ENCODE data around the gene CPEB3. TPM values are rescaled to one million over a fixed set of nuclear protein-coding genes. Genes with fewer than 3 reads are reported as not detected.

The CPEB3 gene
- total RNA-seq, 6 experiments from 2014 or later = 0.85 to 1.1 (median 1.0) TPM

DNA sequence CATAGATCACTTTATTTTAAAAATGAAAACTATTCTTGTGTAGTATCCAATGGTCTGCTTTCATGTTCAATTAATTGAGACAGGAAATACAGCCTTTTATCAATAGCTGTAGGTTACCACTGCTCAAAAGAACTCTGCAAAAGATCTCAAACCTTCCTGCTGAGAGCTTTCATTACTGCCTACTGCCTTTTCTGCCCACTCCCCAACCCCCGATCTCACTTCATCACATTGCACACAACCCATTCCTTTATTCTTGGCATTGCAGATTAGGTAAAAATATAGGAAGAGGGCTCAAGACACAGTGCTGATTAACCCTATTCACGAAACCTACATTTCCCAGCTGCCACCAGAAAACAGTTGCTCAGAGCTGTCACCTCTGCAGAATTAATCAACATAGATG is 195.9 kb downstream of the CPEB3 start:
- no peak overlapping the region for H3K4me3 Mint-ChIP-seq
- no peaks in the 10 kb centered on the region for H3K4me1 Mint-ChIP-seq (ENCODE audit: low read depth)
- H3K27me3 Mint-ChIP-seq (ENCODE audit: insufficient read depth) = peaks cover 3% of the 10 kb centered on the region; the same call in 1 of the 2 replicates
- no peak for DNase-seq
- H3K36me3 Mint-ChIP-seq (ENCODE audit: low read depth) = no peaks in the 10 kb centered on the region
- TF ChIP-seq CTCF (IDR thresholded peaks at IDR 0.05) = no peak
- no peaks in the 10 kb centered on the region for H3K9me3 Mint-ChIP-seq
- no peak overlapping the region for H3K27ac Mint-ChIP-seq

GRCh38 chr10:92091965-92092364 is 198.9 kb downstream of the CPEB3 start:
- Mint-ChIP-seq H3K36me3 (ENCODE audit: low read depth) (no peaks in the 10 kb centered on the region), H3K4me1 (ENCODE audit: low read depth) (peaks cover 8% of the 10 kb centered on the region), H3K4me3 (no peak overlapping the region), H3K9me3 (no peaks in the 10 kb centered on the region), H3K27me3 (ENCODE audit: insufficient read depth) (peaks cover 3% of the 10 kb centered on the region; the same call in 1 of the 2 replicates), H3K27ac (no peak overlapping the region)
- TF ChIP-seq CTCF (IDR thresholded peaks at IDR 0.05) = no peak
- DNase-seq = no peak

DNA sequence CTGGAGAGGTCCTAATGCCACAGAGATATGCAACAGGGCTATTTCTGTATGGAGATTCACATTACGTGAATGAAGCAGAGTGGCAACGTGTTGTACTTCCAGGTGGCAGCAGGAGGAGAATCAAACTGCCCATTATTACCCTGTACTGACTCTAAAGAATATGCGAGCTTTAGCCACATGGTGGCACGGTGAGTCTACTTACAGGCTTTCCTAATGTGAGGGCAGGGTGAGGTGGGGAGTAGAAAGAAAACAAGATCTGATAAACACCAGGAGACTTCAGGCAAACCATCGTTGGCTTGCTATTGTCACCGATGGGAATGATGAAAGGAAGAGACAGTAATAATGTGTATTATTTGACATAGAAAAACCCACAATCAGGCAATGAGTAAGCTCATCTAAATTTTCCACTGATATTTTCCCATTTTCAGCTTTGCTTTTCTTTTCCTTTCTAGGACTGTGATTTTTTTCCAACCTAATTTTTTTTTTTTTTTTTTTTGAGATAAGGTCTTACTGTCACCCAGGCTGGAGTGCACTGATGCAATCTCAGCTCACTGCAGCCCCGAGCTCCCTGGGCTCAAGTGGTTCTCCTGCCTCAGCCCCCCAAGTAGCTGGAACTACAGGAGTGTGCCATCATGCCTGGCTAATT is 203.0 kb downstream of the CPEB3 start:
- TF ChIP-seq CTCF (IDR thresholded peaks at IDR 0.05) = peak; percentile 85
- peak; percentile 82 for DNase-seq
- Mint-ChIP-seq H3K27ac (peak overlapping the region; percentile 47), H3K4me3 (no peak overlapping the region), H3K27me3 (ENCODE audit: insufficient read depth) (no peaks in the 10 kb centered on the region; the same call in 1 of the 2 replicates), H3K4me1 (ENCODE audit: low read depth) (peaks cover 13% of the 10 kb centered on the region), H3K9me3 (no peaks in the 10 kb centered on the region), H3K36me3 (ENCODE audit: low read depth) (no peaks in the 10 kb centered on the region)

DNA sequence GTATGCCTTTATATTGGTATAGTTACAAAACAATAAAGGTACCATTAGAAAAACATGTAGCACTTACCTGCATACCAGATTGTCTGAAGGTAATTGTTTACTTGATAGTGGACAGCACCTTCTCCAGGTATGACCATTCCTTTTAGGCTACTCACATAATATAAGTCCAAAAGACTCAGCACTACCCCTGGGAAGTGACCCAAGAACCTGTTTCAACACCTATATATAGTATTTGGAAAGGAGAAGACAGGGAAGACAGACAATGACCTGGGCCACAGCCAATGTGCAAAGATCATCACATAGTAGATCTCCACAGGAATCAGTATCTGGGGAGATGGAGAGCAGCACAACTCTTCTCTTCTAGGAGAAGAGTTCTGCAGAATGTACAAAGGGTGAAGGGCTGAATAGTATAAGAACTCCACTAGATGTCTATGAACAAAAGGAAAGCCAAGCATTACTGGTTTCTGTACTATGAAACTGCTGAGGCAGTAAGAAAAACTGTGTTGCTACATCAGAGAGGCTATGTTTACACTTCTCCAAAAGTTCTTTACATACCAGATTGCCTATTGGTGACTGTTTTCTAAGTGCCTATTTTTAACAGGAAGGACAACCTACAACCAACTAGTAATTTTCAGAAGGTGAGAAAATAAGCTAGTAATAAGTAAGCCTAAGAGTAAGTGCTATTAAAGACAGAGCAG is 208.1 kb downstream of the CPEB3 start:
- no peaks in the 10 kb centered on the region for H3K36me3 Mint-ChIP-seq (ENCODE audit: low read depth)
- no peak overlapping the region for H3K27ac Mint-ChIP-seq
- H3K27me3 Mint-ChIP-seq (ENCODE audit: insufficient read depth) = no peaks in the 10 kb centered on the region; the same call in 1 of the 2 replicates
- H3K9me3 Mint-ChIP-seq = no peaks in the 10 kb centered on the region
- peaks cover 26% of the 10 kb centered on the region for H3K4me1 Mint-ChIP-seq (ENCODE audit: low read depth)
- no peak for TF ChIP-seq CTCF (IDR thresholded peaks at IDR 0.05)
- DNase-seq = no peak
- H3K4me3 Mint-ChIP-seq = no peak overlapping the region

- Mint-ChIP-seq H3K9me3 (no peaks in the 10 kb centered on the region), H3K4me1 (ENCODE audit: low read depth) (peaks cover 22% of the 10 kb centered on the region), H3K36me3 (ENCODE audit: low read depth) (no peaks in the 10 kb centered on the region), H3K27me3 (ENCODE audit: insufficient read depth) (peaks cover 1% of the 10 kb centered on the region; the same call in 1 of the 2 replicates), H3K4me3 (no peak overlapping the region), H3K27ac (no peak overlapping the region)
- no peak for DNase-seq
- TF ChIP-seq CTCF (IDR thresholded peaks at IDR 0.05) = no peak
These were observed 209.2 kb downstream of the CPEB3 start for GRCh38 chr10:92081641-92082040.

Measured in HFFc6 (cell line).